AG08396 (cell line): ENCODE measurements around the gene RAB6B.

Source experiments
- DNase-seq: peaks from one replicate; pipeline ENCODE4 v3.0.0; 2012; ENCODE audit warnings: low spot score, mixed read lengths

The RAB6B gene

GRCh38 chr3:133881492-133881891, 14.2 kb downstream of the RAB6B start:
- DNase-seq, result no peak

GRCh38 chr3:133880886-133881455, 14.7 kb downstream of the RAB6B start:
- no peak for DNase-seq

- no peak for DNase-seq
Observed at GRCh38 chr3:133880287-133880686, 15.4 kb downstream of the RAB6B start.

GRCh38 chr3:133878518-133878917, 17.2 kb downstream of the RAB6B start:
- DNase-seq, result no peak

GRCh38 chr3:133877221-133877620, 18.5 kb downstream of the RAB6B start:
- DNase-seq, result no peak

GRCh38 chr3:133874761-133875438, 20.8 kb downstream of the RAB6B start:
- no peak for DNase-seq

- no peak for DNase-seq
Observed at GRCh38 chr3:133874344-133874743, 21.3 kb downstream of the RAB6B start.

GRCh38 chr3:133872781-133873180, 22.9 kb downstream of the RAB6B start:
- DNase-seq, result no peak

- no peak for DNase-seq
Observed at GRCh38 chr3:133872161-133872560, 23.5 kb downstream of the RAB6B start.

- DNase-seq, result no peak
Observed at GRCh38 chr3:133871368-133872090, 24.2 kb downstream of the RAB6B start.

- DNase-seq, result no peak
Observed at GRCh38 chr3:133870822-133871221, 24.9 kb downstream of the RAB6B start.

GRCh38 chr3:133869586-133869985, 26.1 kb downstream of the RAB6B start:
- DNase-seq, result no peak

- DNase-seq, result no peak
Observed at GRCh38 chr3:133868758-133869475, 26.8 kb downstream of the RAB6B start.

- no peak for DNase-seq
Observed at GRCh38 chr3:133868186-133868585, 27.5 kb downstream of the RAB6B start.

- no peak for DNase-seq
Observed at GRCh38 chr3:133866141-133866540, 29.5 kb downstream of the RAB6B start.

GRCh38 chr3:133865136-133865855, 30.4 kb downstream of the RAB6B start:
- DNase-seq, result no peak

GRCh38 chr3:133864616-133865015, 31.1 kb downstream of the RAB6B start:
- no peak for DNase-seq

- no peak for DNase-seq
Observed at GRCh38 chr3:133863911-133864310, 31.8 kb downstream of the RAB6B start.

- no peak for DNase-seq
Observed at GRCh38 chr3:133862161-133862560, 33.5 kb downstream of the RAB6B start.

GRCh38 chr3:133860519-133860918, 35.2 kb downstream of the RAB6B start:
- DNase-seq, result no peak

GRCh38 chr3:133859381-133860234, 36.1 kb downstream of the RAB6B start:
- no peak for DNase-seq
